KOPT-K1 (cell line): ENCODE results near the gene EPOP.
"Not testable (repeated sequence)": the region's sequence is repeated elsewhere in the genome, so short reads cannot be mapped to it uniquely, and the experiment has no call there.

Experiments
- H3K27ac ChIP-seq: fragments of 200-600 bp; sonication (generic); 2 replicates; pipeline ENCODE4 v1.5.1; 2016; ENCODE audit warnings: antibody characterized with exemption, mild to moderate bottlenecking, low read depth, low read length; ENCODE audit not compliant: poor library complexity, severe bottlenecking
- H3K36me3 ChIP-seq: fragments of 200-600 bp; sonication (generic); 2 replicates; pipeline ENCODE4 v1.5.1; 2017; ENCODE audit warnings: antibody characterized with exemption, mild to moderate bottlenecking, low read length, moderate library complexity; ENCODE audit not compliant: insufficient read depth
- H3K9me3 ChIP-seq: fragments of 200-600 bp; sonication (generic); 2 replicates; pipeline ENCODE4 v1.5.1; 2017; ENCODE audit warnings: antibody characterized with exemption, low read length, mild to moderate bottlenecking; ENCODE audit not compliant: insufficient read depth, poor library complexity, severe bottlenecking

The EPOP gene

GRCh38 chr17:38653679-38654078 is 21.1 kb downstream of the EPOP start:
- H3K27ac ChIP-seq, result no peak overlapping the region
- no peaks in the 10 kb centered on the region for H3K36me3 ChIP-seq
- no peaks in the 10 kb centered on the region for H3K9me3 ChIP-seq

DNA sequence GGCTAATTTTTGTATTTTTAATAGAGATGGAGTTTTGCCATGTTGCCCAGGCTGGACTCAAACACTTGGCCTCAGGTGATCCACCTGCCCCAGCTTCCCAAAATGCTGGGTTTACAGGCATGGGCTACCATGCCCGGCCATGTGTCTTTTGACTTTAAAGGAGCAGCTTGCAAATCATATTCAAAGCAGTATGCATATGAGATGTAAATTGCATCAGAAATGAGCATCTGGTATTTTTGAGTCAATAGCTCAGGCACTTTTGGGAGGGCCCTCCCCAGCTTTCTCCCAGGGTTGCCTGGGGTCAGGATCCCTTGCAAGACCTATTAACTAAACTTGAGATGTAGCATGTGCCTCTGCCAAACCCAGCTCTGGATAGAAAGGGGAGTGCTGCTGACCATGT is 21.5 kb downstream of the EPOP start:
- H3K27ac ChIP-seq, result no peak overlapping the region
- no peaks in the 10 kb centered on the region for H3K9me3 ChIP-seq
- no peaks in the 10 kb centered on the region for H3K36me3 ChIP-seq

DNA sequence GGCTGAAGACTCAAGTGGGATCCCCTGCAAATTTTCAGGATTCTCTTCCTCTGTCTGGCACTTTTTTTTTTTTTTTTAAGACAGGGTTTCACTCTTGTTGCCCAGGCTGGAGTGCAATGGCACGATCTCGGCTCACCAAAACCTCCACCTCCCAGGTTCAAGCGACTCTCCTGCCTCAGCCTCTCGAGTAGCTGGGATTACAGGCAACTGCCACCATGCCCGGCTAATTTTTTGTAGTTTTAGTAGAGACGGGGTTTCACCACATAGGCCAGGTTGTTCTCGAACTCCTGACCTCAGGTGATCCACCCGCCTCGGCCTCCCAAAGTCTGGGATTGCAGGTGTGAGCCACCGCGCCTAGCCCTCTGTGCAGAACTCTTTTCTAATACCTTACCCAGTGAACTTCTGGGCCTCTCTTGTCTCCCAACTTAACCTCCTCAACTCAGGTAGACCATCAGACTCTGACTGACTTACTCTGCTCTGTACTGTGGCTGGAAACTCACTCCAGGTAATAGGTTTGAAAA is 24.0 kb downstream of the EPOP start:
- H3K27ac ChIP-seq, H3K9me3 ChIP-seq: not testable (repeated sequence)

GRCh38 chr17:38637951-38638350 is 36.8 kb downstream of the EPOP start:
- H3K9me3 ChIP-seq, result no peaks in the 10 kb centered on the region
- H3K27ac ChIP-seq, result no peak overlapping the region
- no peaks in the 10 kb centered on the region for H3K36me3 ChIP-seq

More for the DNA sequence above, 24.0 kb downstream of the EPOP start:
- H3K36me3 ChIP-seq, result not testable (repeated sequence)

DNA sequence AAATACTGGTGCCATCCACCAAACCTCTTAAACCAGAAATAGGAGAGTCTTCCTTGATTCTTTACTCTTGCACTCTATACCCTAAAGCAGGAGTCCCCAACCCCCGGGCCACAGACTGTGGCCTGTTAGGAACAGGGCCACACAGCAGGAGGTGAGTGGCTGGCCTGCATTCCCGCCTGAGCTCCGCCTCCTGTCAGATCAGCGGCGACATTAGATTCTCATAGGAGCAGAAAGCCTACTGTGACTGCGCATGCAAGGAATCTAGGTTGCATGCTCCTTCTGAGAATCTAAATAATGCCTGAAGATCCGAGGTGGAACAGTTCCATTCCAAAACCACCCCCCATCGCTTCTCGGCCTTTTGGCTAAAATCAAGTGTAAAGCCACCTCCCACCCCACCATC is 38.7 kb downstream of the EPOP start:
- H3K9me3 ChIP-seq, result no peaks in the 10 kb centered on the region
- H3K36me3 ChIP-seq, result no peaks in the 10 kb centered on the region
- H3K27ac ChIP-seq, result no peak overlapping the region

DNA sequence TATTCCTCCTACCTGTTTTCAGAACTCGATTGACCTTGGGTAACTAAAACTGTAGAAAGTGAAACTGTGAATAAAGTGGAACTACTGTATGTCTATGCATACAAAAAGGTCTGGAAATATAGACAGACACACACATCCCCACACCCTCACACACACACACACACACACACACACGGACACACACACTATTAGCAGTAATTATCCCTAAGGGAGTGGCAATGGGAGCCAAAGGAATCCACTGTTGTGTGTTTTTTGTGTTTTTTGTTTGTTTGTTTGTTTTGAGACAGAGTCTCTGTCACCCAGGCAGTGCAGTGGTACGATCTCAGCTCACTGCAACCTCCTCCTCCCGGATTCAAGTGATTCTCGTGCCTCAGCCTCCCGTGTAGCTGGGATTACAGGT is 42.4 kb downstream of the EPOP start:
- no peaks in the 10 kb centered on the region for H3K36me3 ChIP-seq
- no peak overlapping the region for H3K27ac ChIP-seq
- H3K9me3 ChIP-seq, result no peaks in the 10 kb centered on the region

DNA sequence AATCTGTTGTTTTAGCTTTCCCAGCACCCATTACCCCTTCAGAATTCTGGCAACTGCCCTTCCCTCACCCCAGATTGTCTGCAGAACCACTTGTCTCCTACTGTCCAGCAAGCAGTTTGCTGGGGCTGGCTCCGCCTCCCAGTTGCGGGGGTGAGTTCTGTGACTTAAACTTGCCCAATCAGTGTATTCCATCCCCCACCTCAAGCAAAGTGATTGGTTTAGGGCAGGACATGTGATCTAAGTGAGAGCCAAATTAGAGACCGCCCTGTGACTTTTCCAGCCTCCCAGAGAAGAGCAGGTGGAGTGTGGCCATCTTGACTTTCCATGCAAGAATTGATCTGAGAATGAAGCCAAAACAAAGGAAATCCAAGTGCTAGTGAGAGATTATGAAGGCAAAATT is 46.3 kb downstream of the EPOP start:
- Histone ChIP-seq H3K9me3 (no peaks in the 10 kb centered on the region), H3K36me3 (no peaks in the 10 kb centered on the region), H3K27ac (no peak overlapping the region)

- Histone ChIP-seq H3K36me3 (no peaks in the 10 kb centered on the region), H3K27ac (no peak overlapping the region)
Measured at GRCh38 chr17:38627957-38628356, 46.8 kb downstream of the EPOP start.

GRCh38 chr17:38626606-38627226 is 48.0 kb downstream of the EPOP start:
- not testable (repeated sequence) for H3K36me3 ChIP-seq, H3K27ac ChIP-seq, H3K9me3 ChIP-seq

More at GRCh38 chr17:38627957-38628356, 46.8 kb downstream of the EPOP start:
- no peaks in the 10 kb centered on the region for H3K9me3 ChIP-seq

DNA sequence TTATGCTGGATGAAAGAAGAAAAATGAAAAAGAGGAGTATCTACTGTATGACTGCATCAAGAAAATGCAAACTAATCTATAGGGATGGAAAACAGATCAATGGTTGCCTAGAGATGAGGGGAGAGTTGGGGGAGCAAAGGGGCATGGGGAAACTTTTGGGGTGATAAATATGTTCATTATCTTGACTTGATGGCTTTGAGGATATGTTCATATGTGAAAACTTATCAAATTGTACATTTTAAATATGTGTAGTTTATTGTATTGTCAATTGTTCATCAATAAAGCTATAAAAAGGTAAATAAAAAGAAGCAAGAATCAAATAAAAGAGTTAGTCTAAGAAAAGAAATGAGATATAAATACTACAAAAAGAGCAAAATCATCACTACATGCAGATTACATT is 49.3 kb downstream of the EPOP start:
- H3K9me3 ChIP-seq, result no peaks in the 10 kb centered on the region
- no peaks in the 10 kb centered on the region for H3K36me3 ChIP-seq
- H3K27ac ChIP-seq, result no peak overlapping the region

DNA sequence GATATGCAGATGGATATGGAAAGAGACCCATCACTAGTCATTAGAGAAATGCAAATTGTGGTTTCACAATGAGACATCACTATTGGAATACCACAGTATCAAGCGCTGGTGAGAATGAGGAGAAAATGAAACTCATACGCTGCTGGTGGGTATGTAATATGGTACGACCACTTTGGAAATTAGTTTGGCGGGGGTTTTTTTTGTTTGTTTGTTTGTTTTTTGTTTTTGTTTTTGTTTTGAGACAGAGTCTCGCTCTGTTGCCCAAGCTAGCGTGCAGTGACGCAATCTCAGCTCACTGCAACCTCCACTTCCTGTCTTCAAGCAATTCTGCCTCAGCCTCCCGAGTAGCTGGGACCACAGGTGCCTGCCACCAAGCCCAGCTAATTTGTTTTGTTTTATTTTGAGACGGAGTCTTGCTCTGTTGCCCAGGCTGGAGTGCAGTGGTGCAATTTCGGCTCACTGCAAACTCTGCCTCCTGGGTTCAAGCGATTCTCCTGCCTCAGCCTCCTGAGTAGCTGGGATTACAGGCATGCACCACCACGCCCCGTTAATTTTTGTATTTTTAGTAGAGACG is 49.9 kb downstream of the EPOP start:
- H3K27ac ChIP-seq, H3K9me3 ChIP-seq, H3K36me3 ChIP-seq: not testable (repeated sequence)
